ENCODE measurements around the gene SERPINC1.
"Not testable (repeated sequence)": the region's sequence is repeated elsewhere in the genome, so short reads cannot be mapped to it uniquely, and the experiment has no call there.

Gene SERPINC1

GRCh38 chr1:173888749-173889148 lies 28.4 kb downstream of the SERPINC1 start:
- DNase-seq = no peak

- DNase-seq = no peak
Observed at GRCh38 chr1:173887627-173888026, 29.5 kb downstream of the SERPINC1 start.

- DNase-seq = no peak
Observed at GRCh38 chr1:173886746-173887611, 30.1 kb downstream of the SERPINC1 start.

GRCh38 chr1:173884701-173885100 lies 32.4 kb downstream of the SERPINC1 start:
- DNase-seq = no peak

GRCh38 chr1:173881117-173881516 lies 36.0 kb downstream of the SERPINC1 start:
- not testable (repeated sequence) for DNase-seq

GRCh38 chr1:173878251-173878650 lies 38.9 kb downstream of the SERPINC1 start:
- DNase-seq = no peak

- no peak for DNase-seq
Observed at GRCh38 chr1:173876732-173877131, 40.4 kb downstream of the SERPINC1 start.

GRCh38 chr1:173871500-173871899 lies 45.6 kb downstream of the SERPINC1 start:
- no peak for DNase-seq

- no peak for DNase-seq
Observed at GRCh38 chr1:173871091-173871490, 46.0 kb downstream of the SERPINC1 start.

- no peak for DNase-seq
Observed at GRCh38 chr1:173870252-173871075, 46.7 kb downstream of the SERPINC1 start.

GRCh38 chr1:173869021-173869359 lies 48.1 kb downstream of the SERPINC1 start:
- no peak for DNase-seq

GRCh38 chr1:173868266-173869020 lies 48.7 kb downstream of the SERPINC1 start, which contains the start of gene ZBTB37:
Gene ZBTB37, plus strand, starts transcription at chr1:173868380. Its CDS starts 1,846 bp downstream, at chr1:173870226.
- peak; percentile 83 to 93 (median 84) for DNase-seq

GRCh38 chr1:173867753-173868265 lies 49.3 kb downstream of the SERPINC1 start, which contains the start of gene GAS5:
Gene GAS5, minus strand, starts transcription at chr1:173867989.
- peak; percentile 92 to 97 (median 94) for DNase-seq

GRCh38 chr1:173867141-173867752 lies 49.9 kb downstream of the SERPINC1 start:
- peak in 1 of 4 experiments; percentile 27 for DNase-seq

- no peak for DNase-seq
Observed at GRCh38 chr1:173866413-173867115, 50.6 kb downstream of the SERPINC1 start.

- DNase-seq = no peak
Observed at GRCh38 chr1:173865468-173866164, 51.5 kb downstream of the SERPINC1 start.

- no peak for DNase-seq
Observed at GRCh38 chr1:173864179-173864867, 52.8 kb downstream of the SERPINC1 start.

- no peak for DNase-seq
Observed at GRCh38 chr1:173863224-173864161, 53.6 kb downstream of the SERPINC1 start.

GRCh38 chr1:173862769-173863223 lies 54.3 kb downstream of the SERPINC1 start:
- DNase-seq = no peak

All from activated naive CD4-positive, alpha-beta T cell (primary cell).